Measurements from ENCODE around the gene LCOR. TPM values are rescaled to one million over a fixed set of nuclear protein-coding genes. Genes with fewer than 3 reads are reported as not detected.

The LCOR gene
- total and polyA plus RNA-seq, 2 of the 13 experiments (the other 11 are each of a cell fraction or from before 2014, with no cell fraction given): 12.4 to 23.7 TPM

DNA sequence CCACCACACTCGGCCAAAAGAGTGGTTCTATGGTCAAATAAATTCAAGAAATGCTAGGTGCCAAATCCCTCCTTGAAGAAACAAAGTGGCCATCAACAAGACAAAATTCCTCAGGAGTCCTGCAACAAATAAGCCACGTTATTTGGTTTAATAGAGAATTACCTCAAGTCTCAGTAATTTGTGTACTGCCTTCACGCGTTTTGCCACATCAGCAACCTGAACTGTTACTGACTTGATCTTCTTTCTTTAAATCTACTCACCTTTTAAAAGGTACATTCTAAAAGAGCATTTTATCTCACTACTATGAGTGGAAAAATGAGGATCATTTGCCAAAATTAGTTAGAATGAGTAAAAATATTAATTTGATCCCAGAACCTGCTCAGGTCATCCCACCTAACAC is 34.6 kb upstream of the LCOR start:
- Histone ChIP-seq H4K20me1 (ENCODE audit: insufficient read depth, low read length) (no peaks in the 10 kb centered on the region), H3K27ac (ENCODE audit: extremely low read length, insufficient read depth, low read length) (peak overlapping the region; percentile 53), H3K79me2 (ENCODE audit: insufficient read depth, low read length) (no peaks in the 10 kb centered on the region), H3K9ac (ENCODE audit: insufficient read depth, low read depth, low read length) (no peak overlapping the region), H3K9me3 (ENCODE audit: low read length) (no peaks in the 10 kb centered on the region), H3K27me3 (ENCODE audit: control insufficient read depth in 1 of 2, insufficient read depth in 2 of 2, low read length in 2 of 2) (no peaks in the 10 kb centered on the region), H3K4me1 (ENCODE audit: insufficient read depth, low read length) (peaks cover 64% of the 10 kb centered on the region), H2AFZ (ENCODE audit: low read length) (no peak overlapping the region), H3K4me3 (replicated peaks in 1 of 3; ENCODE audit: insufficient read depth in 1 of 3, low read depth in 2 of 3, low read length in 3 of 3) (no peak overlapping the region), H3K4me2 (ENCODE audit: low read depth, low read length) (no peak overlapping the region), H3K36me3 (replicated peaks in 1 of 2; ENCODE audit: control insufficient read depth in 1 of 2, insufficient read depth in 2 of 2, low read length in 2 of 2) (no peaks in the 10 kb centered on the region)
- intact Hi-C loops (cut with micrococcal nuclease; ENCODE audit: unreplicated experiment): loop anchor here (5.0 kb wide), 1 partner anchor 35 kb away; the partner anchor contains the start of gene LCOR
- in situ Hi-C loops (cut with HindIII; ENCODE audit: extremely low pct_ligation_motif_present, low pct_unique_long_range_greater_than_20kb): no loop called here
- no TSS peak for BruUV-seq (replicated peaks)
- ChIA-PET POLR2A (no interaction called here), CTCF (ENCODE audit: low intra/inter-chr PET ratio, low total read pairs) (no interaction called here)
- DNase-seq (ENCODE audit: low spot score) (no peak), FAIRE-seq (no peak), ATAC-seq (no peak)
- no peak for TF ChIP-seq ZSCAN21 (CRISPR knock-in tag; IDR thresholded peaks at IDR 0.05; ENCODE audit: borderline replicate concordance)
- peak in 1 of 2 experiments; percentile 60; a peak in 2 of 4 replicates for TF ChIP-seq MAFK (conservative IDR thresholded peaks at IDR 0.05 in 1 of 2, IDR thresholded peaks at IDR 0.05 in 1 of 2; ENCODE audit: low read length in 2 of 2)
- 91% methylated on average over 4 of the region's 4 CpGs for WGBS (ENCODE audit: low lambda C conversion rate)

DNA sequence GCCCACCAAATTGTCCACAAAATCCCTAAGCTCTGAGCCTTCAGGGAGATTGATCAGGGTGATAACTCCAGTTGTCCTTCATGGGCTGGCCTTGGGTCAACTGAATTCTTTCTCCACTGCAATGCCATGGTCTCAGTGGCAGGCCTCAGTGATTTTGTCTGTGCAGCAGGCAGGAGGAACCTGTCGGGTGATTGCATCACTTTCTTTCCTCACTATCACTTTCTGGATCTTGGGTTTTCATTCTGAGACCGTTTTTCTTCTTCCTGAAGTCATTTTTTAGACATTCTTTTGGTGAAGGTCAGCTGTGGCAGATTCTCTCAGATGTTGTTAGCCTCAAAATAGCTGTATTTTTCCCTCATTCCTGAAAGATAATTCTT is 28.8 kb upstream of the LCOR start:
- Histone ChIP-seq H3K27me3 (ENCODE audit: control insufficient read depth in 1 of 2, insufficient read depth in 2 of 2, low read length in 2 of 2) (no peaks in the 10 kb centered on the region), H3K4me2 (ENCODE audit: low read depth, low read length) (no peak overlapping the region), H3K79me2 (ENCODE audit: insufficient read depth, low read length) (no peaks in the 10 kb centered on the region), H3K9ac (ENCODE audit: insufficient read depth, low read depth, low read length) (no peak overlapping the region), H3K27ac (ENCODE audit: extremely low read length, insufficient read depth, low read length) (no peak overlapping the region), H2AFZ (ENCODE audit: low read length) (no peak overlapping the region), H3K9me3 (ENCODE audit: low read length) (peaks cover 7% of the 10 kb centered on the region; the same call in 1 of the 2 replicates), H3K4me1 (ENCODE audit: insufficient read depth, low read length) (peaks cover 41% of the 10 kb centered on the region), H3K36me3 (replicated peaks in 1 of 2; ENCODE audit: control insufficient read depth in 1 of 2, insufficient read depth in 2 of 2, low read length in 2 of 2) (no peaks in the 10 kb centered on the region), H3K4me3 (replicated peaks in 1 of 3; ENCODE audit: insufficient read depth in 1 of 3, low read depth in 2 of 3, low read length in 3 of 3) (no peak overlapping the region), H4K20me1 (ENCODE audit: insufficient read depth, low read length) (no peaks in the 10 kb centered on the region)
- TF ChIP-seq, protein P1, sequence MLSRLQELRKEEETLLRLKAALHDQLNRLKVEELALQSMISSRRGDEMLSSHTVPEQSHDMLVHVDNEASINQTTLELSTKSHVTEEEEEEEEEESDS (CRISPR knock-in tag; IDR thresholded peaks at IDR 0.05; ENCODE audit: borderline replicate concordance): no peak
- TF ChIP-seq ATF7 (IDR thresholded peaks at IDR 0.05) (0 out of 2 replicates have a peak, but pooled peaks have one; percentile 6), ATF7 (CRISPR knock-in tag; IDR thresholded peaks at IDR 0.05) (no peak), ZNF101 (CRISPR knock-in tag; IDR thresholded peaks at IDR 0.05; ENCODE audit: borderline replicate concordance, low read depth) (no peak), ZNF44 (CRISPR knock-in tag; IDR thresholded peaks at IDR 0.05) (0 out of 2 replicates have a peak, but pooled peaks have one; percentile 57), WIZ (CRISPR knock-in tag; IDR thresholded peaks at IDR 0.05) (no peak)
- FAIRE-seq: no peak
- no TSS peak for BruUV-seq (replicated peaks)
- intact Hi-C loops (cut with micrococcal nuclease; ENCODE audit: unreplicated experiment) (no loop called here), in situ Hi-C loops (cut with HindIII; ENCODE audit: extremely low pct_ligation_motif_present, low pct_unique_long_range_greater_than_20kb) (no loop called here)
- ChIA-PET POLR2A (no interaction called here), CTCF (ENCODE audit: low intra/inter-chr PET ratio, low total read pairs) (no interaction called here)
- DNase-seq (ENCODE audit: low spot score): no peak
- 39% methylated on average over 2 of the region's 2 CpGs for WGBS (ENCODE audit: low lambda C conversion rate)
- no peak for ATAC-seq
